Hepatocyte (in vitro differentiated cells): Measurements from ENCODE around the gene MIR17HG. TPM values are rescaled to one million over a fixed set of nuclear protein-coding genes. Genes with fewer than 3 reads are reported as not detected.

ENCODE experiments used
- DNase-seq: peaks from one replicate; pipeline ENCODE4 v3.0.0-alpha.2; 2016; ENCODE audit warnings: low spot score
- H2AFZ ChIP-seq: fragments of 200-600 bp; sonication (generic); 2 replicates; pipeline ENCODE4 v1.6.0; 2016; ENCODE audit warnings: antibody characterized with exemption, mild to moderate bottlenecking
- H3K27ac ChIP-seq: fragments of 200-600 bp; sonication (generic); 2 replicates; pipeline ENCODE4 v1.5.1; 2016; ENCODE audit warnings: mild to moderate bottlenecking
- H3K27me3 ChIP-seq: fragments of 200-600 bp; sonication (generic); 2 replicates; pipeline ENCODE4 v1.6.1; 2016
- H3K36me3 ChIP-seq: fragments of 200-600 bp; sonication (generic); replicated peaks from 2 replicates; pipeline ENCODE4 v1.5.1; 2016; ENCODE audit warnings: low read depth; ENCODE audit not compliant: insufficient read depth
- H3K4me1 ChIP-seq: fragments of 200-600 bp; sonication (generic); 2 replicates; pipeline ENCODE4 v1.5.1; 2016; ENCODE audit warnings: mild to moderate bottlenecking, moderate library complexity; ENCODE audit not compliant: insufficient read depth
- H3K4me2 ChIP-seq: fragments of 200-600 bp; sonication (generic); 2 replicates; pipeline ENCODE4 v1.6.0; 2016
- H3K4me3 ChIP-seq: fragments of 200-600 bp; sonication (generic); 2 replicates; pipeline ENCODE4 v1.5.1; 2016; ENCODE audit warnings: mild to moderate bottlenecking
- H3K79me2 ChIP-seq: fragments of 200-600 bp; sonication (generic); 2 replicates; pipeline ENCODE4 v1.6.0; 2017; ENCODE audit warnings: mild to moderate bottlenecking
- H3K9me2 ChIP-seq: fragments of 200-600 bp; sonication (generic); replicated peaks from 2 replicates; pipeline ENCODE4 v1.6.0; 2017; ENCODE audit warnings: mild to moderate bottlenecking; ENCODE audit not compliant: insufficient read depth
- H3K9me3 ChIP-seq: fragments of 200-600 bp; sonication (generic); 2 replicates; pipeline ENCODE4 v1.5.1; 2016; ENCODE audit warnings: low read depth, mild to moderate bottlenecking
- H4K20me1 ChIP-seq: fragments of 200-600 bp; sonication (generic); 2 replicates; pipeline ENCODE4 v1.6.0; 2016; ENCODE audit warnings: mild to moderate bottlenecking; ENCODE audit not compliant: insufficient read depth, poor library complexity, severe bottlenecking
- EZH2 ChIP-seq: fragments of 200-600 bp; sonication (generic); IDR thresholded peaks from 2 replicates; pipeline ENCODE4 v1.6.1; 2016; ENCODE audit warnings: antibody characterized with exemption, mild to moderate bottlenecking, borderline replicate concordance
- EZH2phosphoT487 ChIP-seq: fragments of 200-600 bp; sonication (generic); IDR thresholded peaks from one replicate; pipeline ENCODE4 v1.6.1; 2018; ENCODE audit warnings: antibody characterized with exemption, mild to moderate bottlenecking, low read depth, moderate library complexity; ENCODE audit not compliant: unreplicated experiment, severe bottlenecking
- WGBS: methylation state at CpG from one replicate; pipeline ENCODE4 v1.1.6; 2016; ENCODE audit warnings: low lambda C conversion rate; ENCODE audit errors: missing lambda C conversion rate; 5-methylcytosine and 5-hydroxymethylcytosine counted together
- polyA plus RNA-seq: library from polyadenylated mRNA; unstranded; fragments of >200 nt; fragmentation: Nextera tagmentation; extraction: Ambion mirVana; gene quantifications from 2 replicates; pipeline ENCODE4 v1.2.1, GENCODE V29; 2016
- total RNA-seq: library from RNA; depleted of rRNA; stranded (reverse); fragments of >200 nt; gene quantifications from 2 replicates; pipeline ENCODE4 v1.2.3, GENCODE V29; 2014
- TF ChIP-seq, protein P1 (sequence below): fragments of 200-600 bp; sonication (generic); IDR thresholded peaks from 2 replicates; pipeline ENCODE4 v1.5.1; 2016; ENCODE audit warnings: antibody characterized with exemption, mild to moderate bottlenecking; ENCODE audit not compliant: poor library complexity

The MIR17HG gene
- total and polyA plus RNA-seq, 2 experiments from 2014 or later = 2.6 to 8.4 TPM

DNA sequence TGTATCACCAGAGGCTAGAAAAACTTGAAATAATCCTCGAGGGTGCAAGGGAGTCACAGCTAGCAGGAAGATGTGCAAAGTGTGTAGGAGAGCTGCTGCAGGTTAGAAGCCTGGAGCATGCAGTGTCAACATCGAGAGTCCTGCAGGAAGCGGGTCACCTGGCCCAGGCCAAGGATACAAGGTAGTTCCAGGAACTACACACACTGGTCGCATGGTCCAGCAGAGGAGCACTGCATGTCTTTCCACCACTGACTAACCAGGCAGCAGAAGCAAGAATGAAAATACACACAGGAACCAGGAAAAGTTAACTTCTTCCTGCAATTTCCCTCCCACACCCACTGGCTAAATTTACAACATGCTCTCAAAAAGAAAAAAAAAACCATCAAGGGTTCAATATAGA is 36.0 kb upstream of the MIR17HG start:
- WGBS = 85% methylated on average over 4 of the region's 4 CpGs
- no peak overlapping the region for H2AFZ ChIP-seq
- TF ChIP-seq EZH2 (no peak), EZH2phosphoT487 (no peak)
- TF ChIP-seq, protein P1, sequence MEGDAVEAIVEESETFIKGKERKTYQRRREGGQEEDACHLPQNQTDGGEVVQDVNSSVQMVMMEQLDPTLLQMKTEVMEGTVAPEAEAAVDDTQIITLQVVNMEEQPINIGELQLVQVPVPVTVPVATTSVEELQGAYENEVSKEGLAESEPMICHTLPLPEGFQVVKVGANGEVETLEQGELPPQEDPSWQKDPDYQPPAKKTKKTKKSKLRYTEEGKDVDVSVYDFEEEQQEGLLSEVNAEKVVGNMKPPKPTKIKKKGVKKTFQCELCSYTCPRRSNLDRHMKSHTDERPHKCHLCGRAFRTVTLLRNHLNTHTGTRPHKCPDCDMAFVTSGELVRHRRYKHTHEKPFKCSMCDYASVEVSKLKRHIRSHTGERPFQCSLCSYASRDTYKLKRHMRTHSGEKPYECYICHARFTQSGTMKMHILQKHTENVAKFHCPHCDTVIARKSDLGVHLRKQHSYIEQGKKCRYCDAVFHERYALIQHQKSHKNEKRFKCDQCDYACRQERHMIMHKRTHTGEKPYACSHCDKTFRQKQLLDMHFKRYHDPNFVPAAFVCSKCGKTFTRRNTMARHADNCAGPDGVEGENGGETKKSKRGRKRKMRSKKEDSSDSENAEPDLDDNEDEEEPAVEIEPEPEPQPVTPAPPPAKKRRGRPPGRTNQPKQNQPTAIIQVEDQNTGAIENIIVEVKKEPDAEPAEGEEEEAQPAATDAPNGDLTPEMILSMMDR = no peak

DNA sequence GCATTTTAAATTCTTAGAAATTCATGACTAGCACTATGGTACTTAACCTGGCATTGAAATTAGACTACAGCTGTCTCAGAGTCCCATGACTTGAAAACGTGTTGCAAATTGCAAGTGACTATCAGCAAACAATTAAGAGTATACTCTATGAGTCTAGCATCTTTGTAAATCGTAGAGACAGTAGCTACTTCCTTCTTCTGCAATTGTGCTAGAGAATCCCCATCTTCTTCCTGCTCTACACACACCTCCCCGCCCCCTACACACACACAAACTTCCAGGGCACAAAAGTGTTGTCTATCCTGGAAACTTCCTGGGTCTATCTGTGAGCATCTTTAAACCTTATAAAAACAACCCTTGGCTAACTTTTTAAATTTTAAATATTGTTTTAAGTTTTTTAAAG is 35.2 kb upstream of the MIR17HG start:
- H3K9me3 ChIP-seq = no peaks in the 10 kb centered on the region
- H3K4me1 ChIP-seq = no peaks in the 10 kb centered on the region
- no peak for DNase-seq
- H3K4me3 ChIP-seq = no peak overlapping the region
- no peak overlapping the region for H3K4me2 ChIP-seq
- no peak overlapping the region for H2AFZ ChIP-seq
- H3K79me2 ChIP-seq = no peaks in the 10 kb centered on the region
- TF ChIP-seq, protein P1 = no peak
- no peak for TF ChIP-seq EZH2phosphoT487
- TF ChIP-seq EZH2 = no peak
- 78% methylated on average over 3 of the region's 3 CpGs for WGBS
- no peaks in the 10 kb centered on the region for H4K20me1 ChIP-seq
- no peak overlapping the region for H3K27ac ChIP-seq
- no peaks in the 10 kb centered on the region for H3K9me2 ChIP-seq
- H3K27me3 ChIP-seq = no peaks in the 10 kb centered on the region
- no peaks in the 10 kb centered on the region for H3K36me3 ChIP-seq

More for the DNA sequence above, 36.0 kb upstream of the MIR17HG start:
- no peak for DNase-seq
- H3K4me2 ChIP-seq = no peak overlapping the region
- no peaks in the 10 kb centered on the region for H4K20me1 ChIP-seq
- H3K27ac ChIP-seq = no peak overlapping the region
- no peaks in the 10 kb centered on the region for H3K36me3 ChIP-seq
- H3K9me3 ChIP-seq = no peaks in the 10 kb centered on the region
- no peaks in the 10 kb centered on the region for H3K27me3 ChIP-seq
- H3K4me1 ChIP-seq = no peaks in the 10 kb centered on the region
- no peaks in the 10 kb centered on the region for H3K79me2 ChIP-seq
- no peak overlapping the region for H3K4me3 ChIP-seq
- no peaks in the 10 kb centered on the region for H3K9me2 ChIP-seq

DNA sequence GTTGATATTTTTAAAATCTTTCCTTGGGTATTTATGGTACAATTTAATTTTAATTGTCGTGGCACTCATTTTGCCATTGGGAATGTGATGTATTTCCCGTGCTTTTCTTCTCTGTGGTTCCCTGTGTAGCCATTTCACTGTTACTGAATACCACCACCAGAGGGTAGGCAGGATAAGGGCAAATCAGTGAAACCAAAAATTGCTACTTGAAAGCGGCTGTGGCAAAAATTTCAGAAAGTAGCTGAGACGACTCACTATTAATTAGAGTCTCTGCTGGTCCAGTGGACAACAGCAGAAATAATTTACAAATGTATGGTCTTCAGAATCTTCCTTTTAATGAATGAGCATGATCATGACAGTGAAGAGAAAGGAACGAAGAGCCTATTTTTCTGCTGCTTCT is 34.4 kb upstream of the MIR17HG start:
- Histone ChIP-seq H4K20me1 (no peaks in the 10 kb centered on the region), H3K4me3 (no peak overlapping the region), H3K4me2 (no peak overlapping the region), H3K79me2 (no peaks in the 10 kb centered on the region), H3K9me3 (no peaks in the 10 kb centered on the region), H3K36me3 (no peaks in the 10 kb centered on the region), H3K9me2 (no peaks in the 10 kb centered on the region), H3K27me3 (no peaks in the 10 kb centered on the region), H3K27ac (no peak overlapping the region), H2AFZ (no peak overlapping the region), H3K4me1 (no peaks in the 10 kb centered on the region)
- 56% methylated on average over 5 of the region's 5 CpGs for WGBS
- peak; percentile 20 for DNase-seq
- TF ChIP-seq, protein P1 = peak; percentile 50
- TF ChIP-seq EZH2phosphoT487 = no peak

DNA sequence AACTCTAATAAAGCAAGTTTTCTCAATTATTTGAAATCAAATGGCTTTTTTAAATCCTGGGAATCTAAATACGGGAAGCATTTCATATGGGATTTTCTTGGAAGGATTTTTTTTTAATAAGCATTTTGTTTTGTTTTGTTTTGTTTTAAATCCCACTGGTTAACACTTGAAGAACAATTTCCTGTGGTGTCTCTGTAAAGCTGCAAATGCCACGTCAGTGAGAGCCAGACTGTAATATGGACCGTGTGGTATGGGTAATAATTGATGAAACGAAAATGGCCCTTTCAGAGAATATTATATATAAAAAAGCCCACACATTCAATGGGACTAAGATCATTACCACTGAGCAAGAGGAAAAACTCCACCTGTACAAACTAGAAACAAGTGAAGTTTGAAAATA is 33.9 kb upstream of the MIR17HG start:
- Histone ChIP-seq H3K36me3 (no peaks in the 10 kb centered on the region), H3K4me3 (no peak overlapping the region), H3K79me2 (no peaks in the 10 kb centered on the region), H3K9me2 (no peaks in the 10 kb centered on the region), H2AFZ (no peak overlapping the region), H3K27ac (no peak overlapping the region), H3K4me2 (no peak overlapping the region), H4K20me1 (no peaks in the 10 kb centered on the region), H3K27me3 (no peaks in the 10 kb centered on the region), H3K9me3 (no peaks in the 10 kb centered on the region), H3K4me1 (no peaks in the 10 kb centered on the region)
- TF ChIP-seq, protein P1 = no peak
- no peak for TF ChIP-seq EZH2
- no peak for TF ChIP-seq EZH2phosphoT487
- WGBS = 86% methylated on average over 4 of the region's 4 CpGs
- DNase-seq = no peak
